Measurements from ENCODE around the gene PRIMPOL. TPM values are rescaled to one million over a fixed set of nuclear protein-coding genes. Genes with fewer than 3 reads are reported as not detected.

The PRIMPOL gene
- total RNA-seq, 1 experiment from 2014 or later, result 7.9 TPM

- BruUV-seq (replicated peaks), result no TSS peak
- H3K9me3 Mint-ChIP-seq (ENCODE audit: unreplicated experiment), result no peaks in the 10 kb centered on the region
- no peak overlapping the region for H3K4me3 Mint-ChIP-seq (ENCODE audit: unreplicated experiment)
- CTCF ChIA-PET, result no interaction called here
- no peak for DNase-seq
- H3K4me1 Mint-ChIP-seq (ENCODE audit: low read depth, unreplicated experiment), result no peaks in the 10 kb centered on the region
- Histone ChIP-seq H3K36me3 (ENCODE audit: control insufficient read depth, insufficient read depth, low read length) (no peaks in the 10 kb centered on the region), H3K4me3 (ENCODE audit: low read depth, low read length) (no peak overlapping the region), H3K27me3 (replicated peaks; ENCODE audit: control insufficient read depth, insufficient read depth, low read length) (no peaks in the 10 kb centered on the region), H3K9me3 (no peaks in the 10 kb centered on the region), H3K4me1 (no peaks in the 10 kb centered on the region)
- no peak for TF ChIP-seq CTCF (IDR thresholded peaks at IDR 0.05; ENCODE audit: insufficient read depth in 1 of 2, low read depth in 1 of 2, low read length in 1 of 2, severe bottlenecking in 1 of 2, unreplicated experiment in 1 of 2)
- H3K27ac Mint-ChIP-seq (ENCODE audit: unreplicated experiment), result no peak overlapping the region
- peaks cover 45% of the 10 kb centered on the region for H3K36me3 Mint-ChIP-seq (ENCODE audit: insufficient read depth, unreplicated experiment)
- POLR2A ChIA-PET, result no interaction called here
- intact Hi-C loops (cut with micrococcal nuclease; ENCODE audit: unreplicated experiment), result no loop called here
- no peaks in the 10 kb centered on the region for H3K27me3 Mint-ChIP-seq (ENCODE audit: insufficient read depth, unreplicated experiment)
These were observed 43.5 kb downstream of the PRIMPOL start for GRCh38 chr4:184693056-184693455.

- TF ChIP-seq CTCF (IDR thresholded peaks at IDR 0.05; ENCODE audit: insufficient read depth in 1 of 2, low read depth in 1 of 2, low read length in 1 of 2, severe bottlenecking in 1 of 2, unreplicated experiment in 1 of 2), result no peak
- no peaks in the 10 kb centered on the region for H3K9me3 Mint-ChIP-seq (ENCODE audit: unreplicated experiment)
- H3K4me3 Mint-ChIP-seq (ENCODE audit: unreplicated experiment), result no peak overlapping the region
- no peak overlapping the region for H3K4me3 ChIP-seq (ENCODE audit: low read depth, low read length)
- peaks cover 45% of the 10 kb centered on the region for H3K36me3 Mint-ChIP-seq (ENCODE audit: insufficient read depth, unreplicated experiment)
- no peaks in the 10 kb centered on the region for H3K27me3 ChIP-seq (replicated peaks; ENCODE audit: control insufficient read depth, insufficient read depth, low read length)
- BruUV-seq (replicated peaks), result no TSS peak
- H3K4me1 Mint-ChIP-seq (ENCODE audit: low read depth, unreplicated experiment), result no peaks in the 10 kb centered on the region
- H3K27me3 Mint-ChIP-seq (ENCODE audit: insufficient read depth, unreplicated experiment), result no peaks in the 10 kb centered on the region
- ChIA-PET POLR2A (no interaction called here), CTCF (no interaction called here)
- intact Hi-C loops (cut with micrococcal nuclease; ENCODE audit: unreplicated experiment), result no loop called here
- H3K27ac Mint-ChIP-seq (ENCODE audit: unreplicated experiment), result no peak overlapping the region
- H3K9me3 ChIP-seq, result no peaks in the 10 kb centered on the region
- DNase-seq, result no peak
- no peaks in the 10 kb centered on the region for H3K4me1 ChIP-seq
- H3K36me3 ChIP-seq (ENCODE audit: control insufficient read depth, insufficient read depth, low read length), result no peaks in the 10 kb centered on the region
These were observed 44.9 kb downstream of the PRIMPOL start for GRCh38 chr4:184694412-184694956.

- Histone ChIP-seq H3K9me3 (no peaks in the 10 kb centered on the region), H3K4me1 (no peaks in the 10 kb centered on the region), H3K27me3 (replicated peaks; ENCODE audit: control insufficient read depth, insufficient read depth, low read length) (no peaks in the 10 kb centered on the region), H3K4me3 (ENCODE audit: low read depth, low read length) (no peak overlapping the region), H3K36me3 (ENCODE audit: control insufficient read depth, insufficient read depth, low read length) (no peaks in the 10 kb centered on the region)
- no TSS peak for BruUV-seq (replicated peaks)
- Mint-ChIP-seq H3K4me1 (ENCODE audit: low read depth, unreplicated experiment) (no peaks in the 10 kb centered on the region), H3K27ac (ENCODE audit: unreplicated experiment) (no peak overlapping the region), H3K36me3 (ENCODE audit: insufficient read depth, unreplicated experiment) (peaks cover 51% of the 10 kb centered on the region), H3K27me3 (ENCODE audit: insufficient read depth, unreplicated experiment) (no peaks in the 10 kb centered on the region), H3K9me3 (ENCODE audit: unreplicated experiment) (no peaks in the 10 kb centered on the region), H3K4me3 (ENCODE audit: unreplicated experiment) (no peak overlapping the region)
- no peak for TF ChIP-seq CTCF (IDR thresholded peaks at IDR 0.05; ENCODE audit: insufficient read depth in 1 of 2, low read depth in 1 of 2, low read length in 1 of 2, severe bottlenecking in 1 of 2, unreplicated experiment in 1 of 2)
- POLR2A ChIA-PET, result no interaction called here
- CTCF ChIA-PET, result no interaction called here
- DNase-seq, result no peak
- intact Hi-C loops (cut with micrococcal nuclease; ENCODE audit: unreplicated experiment), result no loop called here
These were observed 45.8 kb downstream of the PRIMPOL start for GRCh38 chr4:184695178-184695896.
